Measurements from ENCODE around the gene INHBE.
"Not testable (repeated sequence)": the region's sequence is repeated elsewhere in the genome, so short reads cannot be mapped to it uniquely, and the experiment has no call there.

The INHBE gene

DNA sequence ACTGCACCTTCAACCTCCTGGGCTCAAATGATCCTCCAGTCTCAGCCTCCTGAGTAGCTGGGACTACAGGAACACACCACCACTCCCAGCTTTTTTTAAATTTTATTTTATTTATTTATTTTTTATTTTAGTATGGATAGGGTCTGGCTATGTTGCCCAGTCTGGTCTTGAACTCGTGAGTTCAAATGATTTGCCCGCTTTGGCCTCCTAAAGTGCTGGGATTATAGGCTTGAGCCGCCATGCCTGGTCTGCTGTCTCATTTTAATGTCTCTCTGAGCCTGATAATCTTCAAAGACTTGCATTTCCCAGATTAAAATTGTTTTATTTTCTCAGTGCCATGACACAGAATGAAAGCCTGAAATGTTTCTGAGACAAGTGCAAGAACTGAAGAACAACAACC, 21.7 kb upstream of the INHBE start:
- Mint-ChIP-seq H3K9me3 (no peaks in the 10 kb centered on the region), H3K27ac (no peak overlapping the region), H3K27me3 (no peaks in the 10 kb centered on the region), H3K4me1 (peaks cover 39% of the 10 kb centered on the region), H3K4me3 (no peak overlapping the region)
- ATAC-seq (no peak), DNase-seq (no peak)

- peak within 1 kb of the TSS; percentile 60 to 75 for H3K4me3 Mint-ChIP-seq
- DNase-seq (no peak), ATAC-seq (no peak)
- H3K27ac Mint-ChIP-seq: peak within 1 kb of the TSS; percentile 88 to 93
- no peaks in the 10 kb centered on the region for H3K27me3 Mint-ChIP-seq
- no peaks in the 10 kb centered on the region for H3K9me3 Mint-ChIP-seq
- H3K4me1 Mint-ChIP-seq: peaks cover 28% of the 10 kb centered on the region
These were observed 20.4 kb upstream of the INHBE start, which contains the start of gene INHBC for GRCh38 chr12:57434517-57435223. Gene INHBC (plus strand): TSS chr12:57434784. CDS start chr12:57434887, 103 bp downstream.

GRCh38 chr12:57435293-57435692, 19.8 kb upstream of the INHBE start:
- Mint-ChIP-seq H3K27ac (peak overlapping the region; percentile 88 to 93), H3K27me3 (peaks cover under 1% of the 10 kb centered on the region), H3K4me1 (peaks cover 24% of the 10 kb centered on the region), H3K9me3 (no peaks in the 10 kb centered on the region), H3K4me3 (peak overlapping the region; percentile 60 to 75)
- DNase-seq (peak in 1 of 2 donors; percentile 35), ATAC-seq (peak; percentile 43)

GRCh38 chr12:57438400-57438799, 16.7 kb upstream of the INHBE start:
- Mint-ChIP-seq H3K4me3 (no peak overlapping the region), H3K4me1 (peaks cover 8% of the 10 kb centered on the region), H3K27ac (no peak overlapping the region), H3K27me3 (peaks cover 8% of the 10 kb centered on the region), H3K9me3 (peaks cover 0 to 15% of the 10 kb centered on the region in 2 donors)
- ATAC-seq (no peak), DNase-seq (no peak)

- Mint-ChIP-seq H3K9me3 (peaks cover 0 to 15% of the 10 kb centered on the region in 2 donors), H3K27me3 (peaks cover 8% of the 10 kb centered on the region), H3K27ac (no peak overlapping the region), H3K4me1 (peaks cover 8% of the 10 kb centered on the region), H3K4me3 (no peak overlapping the region)
- ATAC-seq: no peak
- DNase-seq: no peak
These were observed 15.3 kb upstream of the INHBE start for GRCh38 chr12:57439762-57440266.

GRCh38 chr12:57441393-57441792, 13.7 kb upstream of the INHBE start:
- not testable (repeated sequence) for DNase-seq, ATAC-seq, H3K4me1 Mint-ChIP-seq, H3K4me3 Mint-ChIP-seq, H3K27ac Mint-ChIP-seq, H3K27me3 Mint-ChIP-seq
- peaks cover 0 to 15% of the 10 kb centered on the region in 2 donors for H3K9me3 Mint-ChIP-seq

DNA sequence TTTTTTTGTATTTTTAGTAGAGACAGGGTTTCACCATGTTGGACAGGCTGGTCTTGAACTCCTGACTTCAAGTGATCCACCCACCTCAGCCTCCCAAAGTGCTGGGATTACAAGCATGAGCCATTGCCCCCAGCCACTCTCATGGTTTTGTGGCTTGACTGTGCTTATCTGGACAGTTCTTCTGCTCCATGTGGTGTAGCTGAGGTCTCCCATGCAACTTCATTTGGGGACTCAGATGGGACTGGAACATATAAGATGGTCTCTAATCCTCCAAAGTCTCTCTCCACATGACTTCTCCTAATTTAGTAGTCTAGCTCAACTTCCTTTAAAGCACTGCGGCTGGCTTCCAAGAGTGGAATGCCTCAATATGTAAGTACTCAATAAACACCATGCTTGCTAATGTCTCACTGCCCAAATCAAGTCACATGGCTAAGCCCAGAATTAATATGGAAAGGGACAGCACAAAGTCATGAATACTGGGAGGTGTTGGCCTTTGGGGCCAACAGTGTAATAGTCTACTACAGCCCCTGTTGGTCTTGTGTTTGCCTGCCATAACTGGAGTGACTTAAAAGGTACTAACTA, 13.2 kb upstream of the INHBE start:
- H3K4me3 Mint-ChIP-seq: no peak overlapping the region
- H3K9me3 Mint-ChIP-seq: peaks cover 0 to 15% of the 10 kb centered on the region in 2 donors
- no peak overlapping the region for H3K27ac Mint-ChIP-seq
- DNase-seq (no peak), ATAC-seq (no peak)
- H3K4me1 Mint-ChIP-seq: no peaks in the 10 kb centered on the region
- H3K27me3 Mint-ChIP-seq: peaks cover 8% of the 10 kb centered on the region

GRCh38 chr12:57444337-57444736, 10.8 kb upstream of the INHBE start:
- DNase-seq, H3K4me3 Mint-ChIP-seq, H3K27ac Mint-ChIP-seq, H3K4me1 Mint-ChIP-seq, H3K27me3 Mint-ChIP-seq, ATAC-seq: not testable (repeated sequence)
- H3K9me3 Mint-ChIP-seq: peaks cover 0 to 15% of the 10 kb centered on the region in 2 donors

- ATAC-seq (no peak), DNase-seq (no peak)
- Mint-ChIP-seq H3K27me3 (peaks cover 8% of the 10 kb centered on the region), H3K4me1 (no peaks in the 10 kb centered on the region), H3K27ac (no peak overlapping the region), H3K4me3 (no peak overlapping the region), H3K9me3 (peaks cover 0 to 15% of the 10 kb centered on the region in 2 donors)
These were observed 10.4 kb upstream of the INHBE start for GRCh38 chr12:57444744-57445143.

GRCh38 chr12:57446292-57446960, 8.7 kb upstream of the INHBE start:
- no peak overlapping the region for H3K4me3 Mint-ChIP-seq
- H3K27ac Mint-ChIP-seq: no peak overlapping the region
- H3K4me1 Mint-ChIP-seq: no peaks in the 10 kb centered on the region
- ATAC-seq (no peak), DNase-seq (no peak)
- no peaks in the 10 kb centered on the region for H3K27me3 Mint-ChIP-seq
- peaks cover 0 to 8% of the 10 kb centered on the region in 2 donors for H3K9me3 Mint-ChIP-seq

DNA sequence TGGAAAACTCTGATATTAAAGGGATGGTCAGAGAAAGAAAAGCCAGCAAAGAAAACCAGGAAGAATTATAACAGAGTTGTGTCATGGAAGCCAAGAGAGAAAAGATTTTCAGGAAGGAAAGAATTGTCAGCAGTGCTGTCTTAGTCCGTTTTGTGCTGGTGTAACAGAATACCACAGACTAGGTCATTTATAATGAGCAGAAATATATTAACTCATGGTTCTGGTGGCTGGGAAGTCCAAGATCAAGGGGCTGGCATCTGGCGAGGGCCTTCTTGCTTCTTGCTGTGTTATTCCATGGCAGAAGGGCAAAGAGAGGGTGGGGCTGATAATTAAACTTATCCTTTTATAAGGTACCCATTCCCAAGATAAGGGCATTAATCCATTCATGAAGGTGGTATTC, 6.4 kb upstream of the INHBE start:
- ATAC-seq (no peak), DNase-seq (no peak)
- H3K27ac Mint-ChIP-seq: no peak overlapping the region
- H3K27me3 Mint-ChIP-seq: no peaks in the 10 kb centered on the region
- peaks cover 15% of the 10 kb centered on the region for H3K4me1 Mint-ChIP-seq
- H3K4me3 Mint-ChIP-seq: no peak overlapping the region
- H3K9me3 Mint-ChIP-seq: no peaks in the 10 kb centered on the region

- H3K4me1 Mint-ChIP-seq: peaks cover 16% of the 10 kb centered on the region
- ATAC-seq: no peak
- DNase-seq: no peak
- H3K27ac Mint-ChIP-seq: no peak overlapping the region
- no peak overlapping the region for H3K4me3 Mint-ChIP-seq
- H3K9me3 Mint-ChIP-seq: no peaks in the 10 kb centered on the region
- H3K27me3 Mint-ChIP-seq: no peaks in the 10 kb centered on the region
These were observed 5.7 kb upstream of the INHBE start for GRCh38 chr12:57449375-57449774.

GRCh38 chr12:57450057-57450456, 5.0 kb upstream of the INHBE start:
- Mint-ChIP-seq H3K4me3 (no peak overlapping the region), H3K9me3 (no peaks in the 10 kb centered on the region), H3K27ac (no peak overlapping the region), H3K4me1 (peaks cover 21% of the 10 kb centered on the region), H3K27me3 (no peaks in the 10 kb centered on the region)
- ATAC-seq: no peak
- DNase-seq: no peak

- DNase-seq (no peak), ATAC-seq (no peak)
- Mint-ChIP-seq H3K4me1 (peaks cover 34% of the 10 kb centered on the region), H3K9me3 (no peaks in the 10 kb centered on the region), H3K27me3 (no peaks in the 10 kb centered on the region), H3K4me3 (no peak overlapping the region), H3K27ac (no peak overlapping the region)
These were observed 3.8 kb upstream of the INHBE start for GRCh38 chr12:57451233-57451778.

- DNase-seq: no peak
- Mint-ChIP-seq H3K4me1 (peaks cover 44% of the 10 kb centered on the region), H3K4me3 (peak overlapping the region in 1 of 2 donors; percentile 22), H3K9me3 (no peaks in the 10 kb centered on the region), H3K27ac (no peak overlapping the region), H3K27me3 (no peaks in the 10 kb centered on the region)
- ATAC-seq: no peak
These were observed 2.7 kb upstream of the INHBE start for GRCh38 chr12:57452181-57452936.
